NB4 (cell line): Measurements from ENCODE around the gene C5orf15.

Experiments
- DNase-seq: peaks from one replicate; pipeline ENCODE4 v3.0.0; 2010; ENCODE audit warnings: low read depth
- H3K4me3 ChIP-seq: one replicate; pipeline ENCODE4 v1.5.1; 2011; ENCODE audit warnings: mild to moderate bottlenecking, low read depth, low read length, moderate library complexity
- MYC ChIP-seq: IDR thresholded peaks from 2 replicates; pipeline ENCODE4 v1.6.1; 2011; ENCODE audit warnings: low read depth, low read length
- POLR2A ChIP-seq: IDR thresholded peaks from 2 replicates; pipeline ENCODE4 v1.6.1; 2011; ENCODE audit warnings: mild to moderate bottlenecking; ENCODE audit not compliant: insufficient read length; ENCODE audit errors: extremely low read depth
- TF ChIP-seq, protein P1 (sequence below): IDR thresholded peaks from 2 replicates; pipeline ENCODE4 v1.6.1; 2011; ENCODE audit warnings: low read depth, low read length
- TF ChIP-seq, protein P2 (sequence below): IDR thresholded peaks from one replicate; pipeline ENCODE4 v1.5.1; 2012; ENCODE audit warnings: low read depth, low read length

Gene C5orf15

DNA sequence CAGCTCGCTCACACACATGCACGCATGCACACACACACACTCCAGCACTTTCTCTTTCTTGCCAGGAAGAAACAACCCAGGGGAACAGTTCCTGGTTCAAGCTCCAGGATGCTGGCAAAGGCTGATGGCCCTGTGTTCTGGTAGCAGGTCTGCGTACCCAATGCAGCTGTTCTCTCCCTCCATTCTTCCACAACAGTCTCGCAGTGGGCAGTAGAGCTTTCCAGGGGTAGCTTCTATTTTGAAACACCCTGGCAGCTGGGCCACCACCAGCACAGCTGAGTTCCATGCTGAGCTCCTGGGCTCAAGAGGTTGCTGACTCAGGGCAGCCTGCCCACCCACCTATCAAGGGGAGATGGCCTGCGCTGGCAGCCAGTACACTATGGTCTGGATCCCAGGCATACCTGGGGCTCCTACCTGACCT, 31.7 kb upstream of the C5orf15 start:
- TF ChIP-seq, protein P1, sequence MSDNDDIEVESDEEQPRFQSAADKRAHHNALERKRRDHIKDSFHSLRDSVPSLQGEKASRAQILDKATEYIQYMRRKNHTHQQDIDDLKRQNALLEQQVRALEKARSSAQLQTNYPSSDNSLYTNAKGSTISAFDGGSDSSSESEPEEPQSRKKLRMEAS = no peak
- TF ChIP-seq, protein P2, sequence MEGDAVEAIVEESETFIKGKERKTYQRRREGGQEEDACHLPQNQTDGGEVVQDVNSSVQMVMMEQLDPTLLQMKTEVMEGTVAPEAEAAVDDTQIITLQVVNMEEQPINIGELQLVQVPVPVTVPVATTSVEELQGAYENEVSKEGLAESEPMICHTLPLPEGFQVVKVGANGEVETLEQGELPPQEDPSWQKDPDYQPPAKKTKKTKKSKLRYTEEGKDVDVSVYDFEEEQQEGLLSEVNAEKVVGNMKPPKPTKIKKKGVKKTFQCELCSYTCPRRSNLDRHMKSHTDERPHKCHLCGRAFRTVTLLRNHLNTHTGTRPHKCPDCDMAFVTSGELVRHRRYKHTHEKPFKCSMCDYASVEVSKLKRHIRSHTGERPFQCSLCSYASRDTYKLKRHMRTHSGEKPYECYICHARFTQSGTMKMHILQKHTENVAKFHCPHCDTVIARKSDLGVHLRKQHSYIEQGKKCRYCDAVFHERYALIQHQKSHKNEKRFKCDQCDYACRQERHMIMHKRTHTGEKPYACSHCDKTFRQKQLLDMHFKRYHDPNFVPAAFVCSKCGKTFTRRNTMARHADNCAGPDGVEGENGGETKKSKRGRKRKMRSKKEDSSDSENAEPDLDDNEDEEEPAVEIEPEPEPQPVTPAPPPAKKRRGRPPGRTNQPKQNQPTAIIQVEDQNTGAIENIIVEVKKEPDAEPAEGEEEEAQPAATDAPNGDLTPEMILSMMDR = no peak
- TF ChIP-seq POLR2A (no peak), MYC (no peak)
- no peak for DNase-seq
- no peak overlapping the region for H3K4me3 ChIP-seq

DNA sequence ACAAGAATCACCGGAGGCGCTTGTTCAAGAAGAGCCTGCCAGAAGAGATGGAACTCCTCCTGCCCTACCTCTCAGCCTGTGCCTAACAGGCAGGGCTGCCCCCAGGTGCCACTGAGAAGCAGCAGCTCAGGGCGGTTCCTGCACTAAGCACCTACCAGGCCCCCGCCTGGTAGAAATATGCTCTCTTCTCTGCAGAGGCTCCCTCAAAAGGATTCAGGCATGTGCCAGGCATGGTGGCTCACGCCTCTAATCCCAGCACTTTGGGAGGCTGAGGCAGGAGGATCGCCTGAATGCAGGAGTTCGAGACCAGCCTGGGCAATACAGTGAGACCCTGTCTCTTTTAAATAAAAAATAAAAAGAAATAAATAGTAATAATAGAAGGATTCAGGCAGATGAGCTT, 30.4 kb upstream of the C5orf15 start:
- no peak for DNase-seq
- no peak for TF ChIP-seq POLR2A
- TF ChIP-seq, protein P2 = no peak
- TF ChIP-seq, protein P1 = no peak
- H3K4me3 ChIP-seq = no peak overlapping the region

DNA sequence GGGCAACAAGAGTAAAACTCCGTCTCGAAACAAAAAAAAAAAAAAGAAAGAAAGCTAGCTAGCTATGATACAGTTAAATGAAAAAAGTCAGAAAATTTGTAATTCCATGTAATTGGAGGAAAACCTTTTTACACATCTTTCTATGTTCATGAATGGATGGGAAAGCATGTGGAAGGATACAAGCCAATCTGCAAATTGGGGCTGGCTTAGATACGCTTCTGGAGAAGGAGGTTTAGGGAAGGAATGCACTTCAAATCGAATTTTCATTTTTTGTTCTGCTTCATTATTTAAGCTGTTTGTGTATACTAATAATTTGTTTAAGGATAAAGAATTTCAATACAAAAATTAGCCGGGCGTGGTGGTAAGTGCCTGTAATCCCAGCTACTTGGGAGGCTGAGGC, 29.6 kb upstream of the C5orf15 start:
- TF ChIP-seq POLR2A = no peak
- DNase-seq = no peak
- H3K4me3 ChIP-seq = no peak overlapping the region

DNA sequence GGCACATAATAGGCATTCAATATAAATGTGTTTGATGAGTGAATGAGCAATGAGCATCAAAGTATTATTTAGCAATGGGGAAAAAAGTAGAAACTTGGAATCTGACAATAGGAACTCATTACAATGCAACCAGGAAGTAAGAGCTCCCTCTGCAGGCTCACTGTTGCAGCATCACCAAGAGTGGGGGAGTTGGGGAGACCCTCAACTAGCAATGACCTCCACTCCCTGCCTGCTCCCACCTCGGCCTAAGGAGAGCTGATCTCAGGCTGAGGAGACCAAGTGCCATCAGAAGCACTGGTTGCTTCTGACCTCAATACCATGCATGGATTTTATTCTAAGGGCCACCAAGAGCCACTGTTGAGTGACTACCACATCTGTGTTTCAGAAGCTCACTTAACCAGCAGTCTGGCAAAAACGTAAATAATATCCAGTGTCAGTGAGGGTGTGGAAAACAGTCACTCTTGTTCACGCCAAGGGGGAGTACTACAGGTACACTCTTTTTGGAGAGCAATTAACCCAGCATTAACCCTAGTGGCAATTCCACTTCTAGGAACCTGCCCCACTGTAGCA, 28.3 kb upstream of the C5orf15 start:
- H3K4me3 ChIP-seq = no peak overlapping the region
- TF ChIP-seq MYC = no peak
- TF ChIP-seq, protein P2 = peak; percentile 82
- DNase-seq = peak; percentile 44

DNA sequence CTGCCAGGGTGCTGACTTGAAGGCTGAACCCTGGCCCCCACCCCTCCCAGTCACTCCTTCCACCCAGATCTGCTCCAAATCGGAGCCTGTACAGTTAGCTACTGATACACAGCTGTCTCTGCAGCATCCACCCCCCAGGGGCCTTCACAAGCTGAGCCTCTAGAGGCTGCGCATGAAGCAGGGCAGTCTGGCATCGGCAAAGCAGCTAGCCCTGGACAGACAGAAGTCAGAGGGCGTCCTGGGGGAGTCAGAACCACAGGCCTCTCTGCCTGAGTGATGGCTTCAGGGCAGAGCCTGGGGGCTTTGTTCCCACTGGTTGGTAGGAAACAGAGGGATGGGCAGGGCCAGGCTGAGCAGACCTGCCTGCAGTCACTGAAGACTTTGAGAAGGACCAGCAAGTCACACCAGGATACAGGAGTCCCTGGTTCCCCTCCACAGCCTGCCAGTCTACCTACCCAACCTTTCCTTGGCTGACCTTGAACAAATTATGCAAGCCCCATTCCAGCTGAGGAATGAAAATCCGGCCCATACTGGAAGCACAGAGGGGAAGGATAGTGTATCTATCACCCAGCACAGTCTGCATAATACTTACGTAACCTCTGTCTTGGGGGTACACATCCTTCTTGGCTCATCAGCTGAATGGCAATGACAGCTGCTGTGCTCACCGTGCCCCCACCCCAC, 27.6 kb upstream of the C5orf15 start:
- TF ChIP-seq MYC = no peak
- TF ChIP-seq, protein P1 = no peak
- TF ChIP-seq, protein P2 = no peak
- TF ChIP-seq POLR2A = no peak
- no peak overlapping the region for H3K4me3 ChIP-seq
- no peak for DNase-seq

DNA sequence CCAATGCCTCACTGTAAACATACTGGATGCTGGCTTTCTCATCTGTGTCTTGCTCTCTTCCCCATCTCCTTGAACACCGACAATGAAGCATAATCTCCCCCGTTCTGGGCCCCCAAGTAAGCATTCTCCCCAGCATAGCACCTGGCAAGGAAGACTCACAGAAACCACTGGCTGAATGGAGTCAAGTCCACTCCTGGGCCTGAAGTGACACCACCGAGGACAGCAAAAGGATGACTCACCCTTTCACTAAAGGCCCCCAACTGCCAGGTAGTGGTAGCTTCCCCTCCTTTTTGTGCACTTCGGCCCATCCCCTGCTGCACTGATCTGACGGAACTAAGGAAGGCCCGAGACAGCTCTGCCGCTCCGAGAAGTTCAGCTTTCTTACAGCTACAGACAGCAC, 26.9 kb upstream of the C5orf15 start:
- DNase-seq = peak; percentile 31
- no peak overlapping the region for H3K4me3 ChIP-seq
- TF ChIP-seq, protein P1 = no peak
- TF ChIP-seq, protein P2 = no peak
- TF ChIP-seq MYC (no peak), POLR2A (no peak)
